G401.6 (cell line): ENCODE results near the gene SPAG16.

ENCODE experiments used
- FAIRE-seq: peaks from 2 replicates; lab custom pipeline; 2012; peaks lifted over from hg19 to GRCh38; lab: Jason Lieb, UNC

SPAG16 gene

GRCh38 chr2:214096208-214096715 lies 812.0 kb downstream of the SPAG16 start:
- FAIRE-seq, result no peak

GRCh38 chr2:214098811-214099210 lies 814.5 kb downstream of the SPAG16 start:
- no peak for FAIRE-seq

- no peak for FAIRE-seq
Measured at GRCh38 chr2:214100488-214100887, 816.2 kb downstream of the SPAG16 start.

- FAIRE-seq, result no peak
Measured at GRCh38 chr2:214103276-214104001, 819.2 kb downstream of the SPAG16 start.

GRCh38 chr2:214104219-214104618 lies 820.0 kb downstream of the SPAG16 start:
- no peak for FAIRE-seq

GRCh38 chr2:214104967-214105366 lies 820.7 kb downstream of the SPAG16 start:
- FAIRE-seq, result no peak

GRCh38 chr2:214107726-214108125 lies 823.5 kb downstream of the SPAG16 start:
- FAIRE-seq, result no peak

- no peak for FAIRE-seq
Measured at GRCh38 chr2:214108598-214108997, 824.3 kb downstream of the SPAG16 start.

- no peak for FAIRE-seq
Measured at GRCh38 chr2:214117054-214117453, 832.8 kb downstream of the SPAG16 start.

GRCh38 chr2:214126135-214126534 lies 841.9 kb downstream of the SPAG16 start:
- no peak for FAIRE-seq

- FAIRE-seq, result no peak
Measured at GRCh38 chr2:214127170-214127569, 842.9 kb downstream of the SPAG16 start.

- FAIRE-seq, result no peak
Measured at GRCh38 chr2:214127571-214127970, 843.3 kb downstream of the SPAG16 start.

- FAIRE-seq, result no peak
Measured at GRCh38 chr2:214128040-214128439, 843.8 kb downstream of the SPAG16 start.

GRCh38 chr2:214130114-214130513 lies 845.9 kb downstream of the SPAG16 start:
- no peak for FAIRE-seq

GRCh38 chr2:214135966-214136365 lies 851.7 kb downstream of the SPAG16 start:
- no peak for FAIRE-seq

- no peak for FAIRE-seq
Measured at GRCh38 chr2:214138779-214139178, 854.5 kb downstream of the SPAG16 start.

- no peak for FAIRE-seq
Measured at GRCh38 chr2:214139630-214140284, 855.5 kb downstream of the SPAG16 start.

- FAIRE-seq, result no peak
Measured at GRCh38 chr2:214156971-214157370, 872.7 kb downstream of the SPAG16 start.

- FAIRE-seq, result no peak
Measured at GRCh38 chr2:214158851-214159250, 874.6 kb downstream of the SPAG16 start.

- no peak for FAIRE-seq
Measured at GRCh38 chr2:214169281-214169680, 885.0 kb downstream of the SPAG16 start.

- no peak for FAIRE-seq
Measured at GRCh38 chr2:214169736-214170135, 885.5 kb downstream of the SPAG16 start.

- FAIRE-seq, result no peak
Measured at GRCh38 chr2:214174563-214174962, 890.3 kb downstream of the SPAG16 start.

- no peak for FAIRE-seq
Measured at GRCh38 chr2:214180071-214180470, 895.8 kb downstream of the SPAG16 start.

- no peak for FAIRE-seq
Measured at GRCh38 chr2:214180686-214181085, 896.4 kb downstream of the SPAG16 start.
